ENCODE results near the gene ORC3.

Gene ORC3

GRCh38 chr6:87701676-87702588 lies 112.0 kb downstream of the ORC3 start, which contains the start of gene AKIRIN2:
AKIRIN2 (minus strand) TSS chr6:87702233; CDS start chr6:87701684, 549 bp downstream.
- H3K4me1 ChIP-seq (ENCODE audit: control insufficient read depth, insufficient read depth, low read length) = peaks cover 10% of the 10 kb centered on the region
- no peaks in the 10 kb centered on the region for H3K9me3 ChIP-seq (ENCODE audit: control insufficient read depth, insufficient read depth, low read depth, low read length)
- ChIA-PET CTCF (interaction anchor here (0.6 to 1.3 kb wide), 4 partner anchors 13 to 1154 kb away, joined by 3 to 6 read pairs (median 4); partner anchors contain the start of gene SMIM8), POLR2A (interaction anchor here (0.6 to 2.3 kb wide), 16 partner anchors 11 to 564 kb away, joined by 3 to 13 read pairs (median 3); partner anchors contain the start of genes ORC3, RARS2 and SLC35A1)
- peaks cover 0 to 19% of the 10 kb centered on the region in 2 experiments; a peak in 1 of 3 replicates for H3K36me3 ChIP-seq (ENCODE audit: control insufficient read depth in 2 of 2, insufficient read depth in 1 of 2, low read length in 2 of 2)
- H3K27ac ChIP-seq (ENCODE audit: extremely low read depth, low read depth, low read length) = peak within 1 kb of the TSS; percentile 97
- peak within 1 kb of the TSS; percentile 93 for H3K4me3 ChIP-seq (ENCODE audit: low read depth, low read length)
- TF ChIP-seq ZNF274 (IDR thresholded peaks at IDR 0.05; ENCODE audit: low read length) (no peak), ZNF274 (tag by site-specific recombination; IDR thresholded peaks at IDR 0.05; ENCODE audit: borderline replicate concordance) (no peak), ZXDB (tag by site-specific recombination; IDR thresholded peaks at IDR 0.05) (peak; percentile 89), SETDB1 (IDR thresholded peaks at IDR 0.05; ENCODE audit: insufficient read length, low read length) (no peak), ZNF391 (tag by site-specific recombination; IDR thresholded peaks at IDR 0.05; ENCODE audit: borderline replicate concordance, low read depth) (peak; percentile 78), TCF7L2 (IDR thresholded peaks at IDR 0.05; ENCODE audit: borderline replicate concordance, low read depth, low read length) (no peak), ZBTB44 (tag by site-specific recombination; IDR thresholded peaks at IDR 0.05) (no peak), ZNF692 (tag by site-specific recombination; IDR thresholded peaks at IDR 0.05) (peak; percentile 81), ZNF670 (tag by site-specific recombination; IDR thresholded peaks at IDR 0.05; ENCODE audit: low read depth) (no peak), ZNF26 (tag by site-specific recombination; IDR thresholded peaks at IDR 0.05) (no peak), ZBTB26 (tag by site-specific recombination; optimal IDR thresholded peaks at IDR 0.05) (peak; percentile 84), WT1 (tag by site-specific recombination; IDR thresholded peaks at IDR 0.05) (peak; percentile 57), OSR2 (tag by site-specific recombination; IDR thresholded peaks at IDR 0.05) (peak; percentile 92), ZNF2 (tag by site-specific recombination; IDR thresholded peaks at IDR 0.05) (peak; percentile 49), ZNF16 (tag by site-specific recombination; IDR thresholded peaks at IDR 0.05; ENCODE audit: low read depth) (no peak), ZNF335 (tag by site-specific recombination; conservative IDR thresholded peaks at IDR 0.05) (peak; percentile 83), REPIN1 (tag by site-specific recombination; IDR thresholded peaks at IDR 0.05; ENCODE audit: low read depth) (no peak; the same call in 1 of the 2 replicates), ZNF514 (tag by site-specific recombination; IDR thresholded peaks at IDR 0.05) (no peak)
- TF ChIP-seq, protein P1, sequence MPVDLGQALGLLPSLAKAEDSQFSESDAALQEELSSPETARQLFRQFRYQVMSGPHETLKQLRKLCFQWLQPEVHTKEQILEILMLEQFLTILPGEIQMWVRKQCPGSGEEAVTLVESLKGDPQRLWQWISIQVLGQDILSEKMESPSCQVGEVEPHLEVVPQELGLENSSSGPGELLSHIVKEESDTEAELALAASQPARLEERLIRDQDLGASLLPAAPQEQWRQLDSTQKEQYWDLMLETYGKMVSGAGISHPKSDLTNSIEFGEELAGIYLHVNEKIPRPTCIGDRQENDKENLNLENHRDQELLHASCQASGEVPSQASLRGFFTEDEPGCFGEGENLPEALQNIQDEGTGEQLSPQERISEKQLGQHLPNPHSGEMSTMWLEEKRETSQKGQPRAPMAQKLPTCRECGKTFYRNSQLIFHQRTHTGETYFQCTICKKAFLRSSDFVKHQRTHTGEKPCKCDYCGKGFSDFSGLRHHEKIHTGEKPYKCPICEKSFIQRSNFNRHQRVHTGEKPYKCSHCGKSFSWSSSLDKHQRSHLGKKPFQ (tag by site-specific recombination; IDR thresholded peaks at IDR 0.05) = no peak
- TF ChIP-seq, protein P2, sequence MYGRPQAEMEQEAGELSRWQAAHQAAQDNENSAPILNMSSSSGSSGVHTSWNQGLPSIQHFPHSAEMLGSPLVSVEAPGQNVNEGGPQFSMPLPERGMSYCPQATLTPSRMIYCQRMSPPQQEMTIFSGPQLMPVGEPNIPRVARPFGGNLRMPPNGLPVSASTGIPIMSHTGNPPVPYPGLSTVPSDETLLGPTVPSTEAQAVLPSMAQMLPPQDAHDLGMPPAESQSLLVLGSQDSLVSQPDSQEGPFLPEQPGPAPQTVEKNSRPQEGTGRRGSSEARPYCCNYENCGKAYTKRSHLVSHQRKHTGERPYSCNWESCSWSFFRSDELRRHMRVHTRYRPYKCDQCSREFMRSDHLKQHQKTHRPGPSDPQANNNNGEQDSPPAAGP (tag by site-specific recombination; IDR thresholded peaks at IDR 0.05) = peak; percentile 90
- TF ChIP-seq, protein P3, sequence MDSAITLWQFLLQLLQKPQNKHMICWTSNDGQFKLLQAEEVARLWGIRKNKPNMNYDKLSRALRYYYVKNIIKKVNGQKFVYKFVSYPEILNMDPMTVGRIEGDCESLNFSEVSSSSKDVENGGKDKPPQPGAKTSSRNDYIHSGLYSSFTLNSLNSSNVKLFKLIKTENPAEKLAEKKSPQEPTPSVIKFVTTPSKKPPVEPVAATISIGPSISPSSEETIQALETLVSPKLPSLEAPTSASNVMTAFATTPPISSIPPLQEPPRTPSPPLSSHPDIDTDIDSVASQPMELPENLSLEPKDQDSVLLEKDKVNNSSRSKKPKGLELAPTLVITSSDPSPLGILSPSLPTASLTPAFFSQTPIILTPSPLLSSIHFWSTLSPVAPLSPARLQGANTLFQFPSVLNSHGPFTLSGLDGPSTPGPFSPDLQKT (IDR thresholded peaks at IDR 0.05; ENCODE audit: borderline replicate concordance, low read depth, low read length) = peak; percentile 44; the same call in 1 of the 2 replicates
- TF ChIP-seq, protein P4, sequence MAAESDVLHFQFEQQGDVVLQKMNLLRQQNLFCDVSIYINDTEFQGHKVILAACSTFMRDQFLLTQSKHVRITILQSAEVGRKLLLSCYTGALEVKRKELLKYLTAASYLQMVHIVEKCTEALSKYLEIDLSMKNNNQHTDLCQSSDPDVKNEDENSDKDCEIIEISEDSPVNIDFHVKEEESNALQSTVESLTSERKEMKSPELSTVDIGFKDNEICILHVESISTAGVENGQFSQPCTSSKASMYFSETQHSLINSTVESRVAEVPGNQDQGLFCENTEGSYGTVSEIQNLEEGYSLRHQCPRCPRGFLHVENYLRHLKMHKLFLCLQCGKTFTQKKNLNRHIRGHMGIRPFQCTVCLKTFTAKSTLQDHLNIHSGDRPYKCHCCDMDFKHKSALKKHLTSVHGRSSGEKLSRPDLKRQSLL (tag by site-specific recombination; IDR thresholded peaks at IDR 0.05) = peak; percentile 32; the same call in 1 of the 2 replicates
